PC-9 (cell line): ENCODE results near the gene CPNE9. TPM values are rescaled to one million over a fixed set of nuclear protein-coding genes. Genes with fewer than 3 reads are reported as not detected.

Source experiments
- BruUV-seq: library from RNA; stranded (reverse); fragments of 400-500 nt; replicated peaks from 2 replicates; lab custom pipeline; 2021; lab: Mats Ljungman, UMichigan
- CTCF ChIA-PET: fragments of 300-600 bp; sonication (Branson Sonifier 250); formaldehyde crosslinking; loops from one replicate; lab custom pipeline; 2022; ENCODE audit warnings: antibody characterized with exemption; lab: Charles Lee
- POLR2A ChIA-PET: fragments of 300-600 bp; sonication (Branson Sonifier 250); formaldehyde crosslinking; loops from one replicate; lab custom pipeline; 2022; ENCODE audit warnings: antibody characterized with exemption; ENCODE audit not compliant: unreplicated experiment; lab: Charles Lee
- DNase-seq, 2 experiments: peaks; one replicate each; pipeline versions ENCODE4 v3.0.0 to v3.0.0-alpha.2; 2015 to 2022; ENCODE audit warnings: mixed read lengths in 1 of 2
- H2AFZ ChIP-seq: fragments of 200-600 bp; sonication (generic); 2 replicates; pipeline ENCODE4 v1.8.1; 2017; ENCODE audit warnings: antibody characterized with exemption
- H3F3A ChIP-seq: fragments of 200-600 bp; sonication (generic); 2 replicates; pipeline ENCODE4 v1.8.1; 2017; ENCODE audit warnings: antibody characterized with exemption, mild to moderate bottlenecking, low read depth; ENCODE audit not compliant: insufficient read depth
- H3K27ac ChIP-seq: fragments of 200-600 bp; sonication (generic); 2 replicates; pipeline ENCODE4 v1.6.1; 2016; ENCODE audit warnings: mixed run types
- H3K27me3 ChIP-seq: fragments of 200-600 bp; sonication (generic); 2 replicates; pipeline ENCODE4 v1.6.1; 2016; ENCODE audit warnings: low read depth, mixed run types; ENCODE audit not compliant: insufficient read depth
- H3K36me3 ChIP-seq: fragments of 200-600 bp; sonication (generic); 2 replicates; pipeline ENCODE4 v1.6.1; 2016; ENCODE audit warnings: low read depth, mixed run types
- H3K4me1 ChIP-seq: fragments of 200-600 bp; sonication (generic); replicated peaks from 2 replicates; pipeline ENCODE4 v1.6.1; 2016; ENCODE audit warnings: mixed run types; ENCODE audit not compliant: insufficient read depth
- H3K4me2 ChIP-seq: fragments of 200-600 bp; sonication (generic); 2 replicates; pipeline ENCODE4 v1.6.1; 2017; ENCODE audit warnings: mixed run types
- H3K4me3 ChIP-seq: fragments of 200-600 bp; sonication (generic); 2 replicates; pipeline ENCODE4 v1.6.1; 2016; ENCODE audit warnings: mixed run types
- H3K79me2 ChIP-seq: fragments of 200-600 bp; sonication (generic); 2 replicates; pipeline ENCODE4 v1.6.1; 2017; ENCODE audit warnings: low read depth, mixed run types
- H3K9me2 ChIP-seq: fragments of 200-600 bp; sonication (generic); 2 replicates; pipeline ENCODE4 v1.8.1; 2017; ENCODE audit warnings: mild to moderate bottlenecking; ENCODE audit not compliant: insufficient read depth
- H3K9me3 ChIP-seq: fragments of 200-600 bp; sonication (generic); 2 replicates; pipeline ENCODE4 v1.8.1; 2016; ENCODE audit warnings: low read depth; ENCODE audit not compliant: insufficient read depth
- H4K20me1 ChIP-seq: fragments of 200-600 bp; sonication (generic); 2 replicates; pipeline ENCODE4 v1.8.1; 2017; ENCODE audit not compliant: insufficient read depth
- CTCF ChIP-seq: fragments of 200-600 bp; sonication (generic); conservative IDR thresholded peaks from 2 replicates; pipeline ENCODE4 v1.6.1; 2017; ENCODE audit warnings: mixed run types, antibody characterized with exemption, mild to moderate bottlenecking, moderate library complexity
- EZH2 ChIP-seq: fragments of 200-600 bp; sonication (generic); IDR thresholded peaks from 2 replicates; pipeline ENCODE4 v1.8.0; 2017; ENCODE audit warnings: antibody characterized with exemption, low read depth
- intact Hi-C: fragments of 100-400 bp; cut with micrococcal nuclease; formaldehyde crosslinking; loops from one replicate; pipeline ENCODE4 v1.10.0; 2022; ENCODE audit not compliant: unreplicated experiment
- total RNA-seq: library from RNA; stranded (reverse); gene quantifications from 2 replicates; pipeline ENCODE4 v1.2.3, GENCODE V29; 2021

Gene CPNE9
- total RNA-seq, 1 experiment from 2014 or later = not detected

- TF ChIP-seq CTCF (no peak), EZH2 (no peak)
- H3K36me3 ChIP-seq = no peaks in the 10 kb centered on the region
- H3K27ac ChIP-seq = no peak overlapping the region
- H2AFZ ChIP-seq = no peak overlapping the region
- ChIA-PET POLR2A (no interaction called here), CTCF (interaction anchor here (0.5 to 1.0 kb wide), 2 partner anchors 11 to 15 kb away, joined by 3 to 4 read pairs; no protein-coding TSS in a partner anchor)
- no peaks in the 10 kb centered on the region for H3K4me1 ChIP-seq
- H3K9me3 ChIP-seq = no peaks in the 10 kb centered on the region
- no peak overlapping the region for H3K4me2 ChIP-seq
- no peaks in the 10 kb centered on the region for H3K79me2 ChIP-seq
- no peak overlapping the region for H3K4me3 ChIP-seq
- H3F3A ChIP-seq = no peaks in the 10 kb centered on the region
- H3K27me3 ChIP-seq = peaks cover 55% of the 10 kb centered on the region
- intact Hi-C loops = loop anchor here (10.0 kb wide), 2 partner anchors 230 to 1020 kb away; no protein-coding TSS in a partner anchor
- H3K9me2 ChIP-seq = no peaks in the 10 kb centered on the region
- BruUV-seq = no TSS peak
- DNase-seq = no peak
- H4K20me1 ChIP-seq = no peaks in the 10 kb centered on the region
These were observed 11.5 kb downstream of the CPNE9 start for GRCh38 chr3:9715136-9715535.

- BruUV-seq = no TSS peak
- POLR2A ChIA-PET = no interaction called here
- H3K4me1 ChIP-seq = no peaks in the 10 kb centered on the region
- H3K79me2 ChIP-seq = no peaks in the 10 kb centered on the region
- CTCF ChIA-PET = interaction anchor here (0.5 to 1.0 kb wide), 4 partner anchors 11 to 127 kb away, joined by 3 to 4 read pairs (median 4); no protein-coding TSS in a partner anchor
- H2AFZ ChIP-seq = no peak overlapping the region
- H3K9me3 ChIP-seq = no peaks in the 10 kb centered on the region
- peaks cover 47% of the 10 kb centered on the region for H3K27me3 ChIP-seq
- no peaks in the 10 kb centered on the region for H4K20me1 ChIP-seq
- H3K9me2 ChIP-seq = no peaks in the 10 kb centered on the region
- DNase-seq = peak; percentile 68 to 77
- TF ChIP-seq CTCF (peak; percentile 92), EZH2 (no peak)
- H3K4me3 ChIP-seq = no peak overlapping the region
- no peak overlapping the region for H3K27ac ChIP-seq
- no peaks in the 10 kb centered on the region for H3K36me3 ChIP-seq
- intact Hi-C loops = loop anchor here (10.0 kb wide), 2 partner anchors 229 to 1019 kb away; no protein-coding TSS in a partner anchor
- H3F3A ChIP-seq = no peaks in the 10 kb centered on the region
- no peak overlapping the region for H3K4me2 ChIP-seq
These were observed 12.3 kb downstream of the CPNE9 start for GRCh38 chr3:9715764-9716437.

- H3K9me3 ChIP-seq = no peaks in the 10 kb centered on the region
- CTCF ChIA-PET = interaction anchor here (0.6 kb wide), 1 partner anchor 987 kb away, joined by 3 read pairs; no protein-coding TSS in a partner anchor
- intact Hi-C loops = loop anchor here (10.0 kb wide), 2 partner anchors 228 to 1018 kb away; no protein-coding TSS in a partner anchor
These were observed 13.3 kb downstream of the CPNE9 start for GRCh38 chr3:9716801-9717555.

More at GRCh38 chr3:9716801-9717555, 13.3 kb downstream of the CPNE9 start:
- no peaks in the 10 kb centered on the region for H3K79me2 ChIP-seq
- H3K4me1 ChIP-seq = no peaks in the 10 kb centered on the region
- H3K9me2 ChIP-seq = no peaks in the 10 kb centered on the region
- no TSS peak for BruUV-seq
- POLR2A ChIA-PET = no interaction called here
- H3K27ac ChIP-seq = no peak overlapping the region
- no peak for TF ChIP-seq EZH2
- TF ChIP-seq CTCF = no peak
- no peak overlapping the region for H3K4me3 ChIP-seq
- DNase-seq = no peak
- no peak overlapping the region for H3K4me2 ChIP-seq
- no peaks in the 10 kb centered on the region for H3F3A ChIP-seq
- no peaks in the 10 kb centered on the region for H3K36me3 ChIP-seq
- no peak overlapping the region for H2AFZ ChIP-seq
- H4K20me1 ChIP-seq = no peaks in the 10 kb centered on the region
- peaks cover 47% of the 10 kb centered on the region for H3K27me3 ChIP-seq
